Measurements from ENCODE around the gene PDLIM7.

Gene PDLIM7

DNA sequence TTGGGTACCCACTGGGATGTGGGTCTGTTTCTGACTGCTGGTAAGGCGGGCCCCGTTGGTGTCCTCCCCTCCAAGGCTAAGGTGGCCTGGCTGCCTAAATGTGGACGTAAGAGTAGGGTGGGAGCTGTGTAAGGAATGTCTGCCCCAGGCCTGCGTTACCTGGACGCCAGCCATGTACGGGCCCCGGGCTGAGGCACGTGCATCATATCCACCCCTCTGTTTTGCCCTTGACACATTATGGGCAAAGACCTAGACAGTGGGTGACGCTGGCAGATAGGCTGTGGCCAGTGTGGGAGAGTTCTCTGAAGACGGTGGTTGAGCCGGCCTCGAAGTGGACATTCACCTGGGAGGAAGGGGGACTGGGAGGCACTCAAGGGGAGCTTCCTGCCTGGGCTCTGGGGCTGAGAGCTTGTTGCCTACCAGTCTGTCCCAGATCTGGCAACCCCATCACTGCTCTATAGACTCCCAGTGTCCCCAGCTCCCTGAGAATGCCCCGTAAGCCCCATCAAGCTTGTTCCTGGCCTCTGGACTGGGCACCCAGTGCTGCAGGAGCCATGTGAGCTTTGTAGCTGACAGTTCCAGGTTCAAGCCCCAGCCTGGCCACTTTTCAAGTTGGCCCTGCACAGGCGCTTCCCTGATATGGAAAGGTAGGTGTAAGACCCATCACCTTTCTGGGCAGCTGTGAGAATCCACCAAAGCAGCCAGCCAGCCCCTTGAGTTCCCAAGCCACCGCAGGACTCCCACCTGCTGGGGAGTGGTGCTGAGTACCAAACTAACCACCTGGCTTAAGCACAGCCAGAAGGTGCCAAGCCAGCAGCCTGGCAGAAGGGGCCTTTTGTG is 54.0 kb downstream of the PDLIM7 start:
- no peak for DNase-seq (ENCODE audit: low read depth)

DNA sequence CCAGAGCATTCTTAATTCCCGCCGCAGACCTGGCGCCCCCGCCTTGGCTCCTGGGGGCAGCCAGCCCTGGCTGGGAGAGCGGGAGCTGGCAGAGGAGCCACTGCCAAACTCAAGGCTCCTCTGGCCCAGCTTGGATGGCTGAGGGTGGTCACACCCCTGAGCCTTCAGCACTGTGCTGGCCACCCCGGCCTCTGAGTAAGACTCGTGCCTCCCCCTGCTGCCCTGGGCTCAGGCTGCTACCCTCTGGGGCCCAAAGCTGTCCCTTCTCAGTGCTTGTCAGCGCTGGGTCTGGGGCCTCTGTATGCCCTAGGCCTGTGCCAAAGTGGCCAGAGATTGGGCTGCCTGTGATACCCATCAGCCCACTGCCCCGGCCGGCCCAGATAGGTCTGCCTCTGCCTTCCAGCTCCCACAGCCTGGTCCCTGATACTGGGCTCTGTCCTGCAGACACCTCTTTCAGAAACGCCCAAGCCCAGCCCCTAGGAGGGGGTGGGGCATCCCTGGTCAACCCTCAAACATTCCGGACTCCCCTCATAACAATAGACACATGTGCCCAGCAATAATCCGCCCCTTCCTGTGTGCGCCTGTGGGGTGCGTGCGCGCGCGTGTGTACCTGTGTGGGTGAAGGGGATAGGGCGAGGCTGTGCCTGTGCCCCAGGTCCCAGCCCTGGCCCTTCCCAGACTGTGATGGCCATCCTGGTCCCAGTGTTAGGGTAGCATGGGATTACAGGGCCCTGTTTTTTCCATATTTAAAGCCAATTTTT is 55.2 kb downstream of the PDLIM7 start:
- no peak for DNase-seq (ENCODE audit: low read depth)

DNA sequence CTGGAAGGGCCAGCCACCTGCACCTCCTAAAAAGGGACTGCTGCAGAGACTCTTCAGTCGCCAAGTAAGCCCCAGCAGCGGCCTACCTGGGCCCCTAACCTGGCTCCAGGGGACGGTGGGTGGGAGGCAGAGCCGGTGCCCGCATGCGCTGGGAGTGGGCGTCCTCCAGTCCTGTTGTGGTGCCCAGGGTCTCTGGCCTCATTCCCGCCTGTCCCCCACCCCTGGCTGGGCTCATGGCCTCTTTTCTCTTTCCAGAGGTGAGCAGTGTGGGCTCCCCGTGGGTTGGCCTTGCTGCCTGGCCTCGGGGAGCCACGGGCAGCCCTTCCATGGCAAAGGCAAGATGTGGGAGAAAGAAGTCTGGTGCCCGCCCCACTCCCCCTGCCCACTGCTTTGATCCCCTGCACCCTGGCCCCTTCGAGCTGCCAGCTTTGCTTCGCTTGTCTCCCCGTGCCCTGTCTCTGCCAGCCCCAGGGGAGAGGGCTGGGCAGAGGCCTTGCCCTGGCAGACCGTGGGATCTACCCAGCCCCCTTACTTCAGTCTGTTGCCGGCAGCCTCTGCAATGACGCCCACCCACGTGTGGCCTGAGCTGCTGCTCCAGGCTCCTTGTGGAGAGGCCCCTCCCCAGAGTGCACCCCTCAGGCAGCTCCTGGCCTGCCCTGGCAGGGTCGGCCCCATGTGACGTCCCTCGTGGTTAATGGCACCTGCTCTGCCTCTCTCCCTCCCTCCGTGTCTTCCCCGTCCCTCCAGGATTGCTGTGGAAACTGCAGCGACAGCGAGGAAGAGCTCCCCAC is 56.2 kb downstream of the PDLIM7 start:
- no peak for DNase-seq (ENCODE audit: low read depth)

DNA sequence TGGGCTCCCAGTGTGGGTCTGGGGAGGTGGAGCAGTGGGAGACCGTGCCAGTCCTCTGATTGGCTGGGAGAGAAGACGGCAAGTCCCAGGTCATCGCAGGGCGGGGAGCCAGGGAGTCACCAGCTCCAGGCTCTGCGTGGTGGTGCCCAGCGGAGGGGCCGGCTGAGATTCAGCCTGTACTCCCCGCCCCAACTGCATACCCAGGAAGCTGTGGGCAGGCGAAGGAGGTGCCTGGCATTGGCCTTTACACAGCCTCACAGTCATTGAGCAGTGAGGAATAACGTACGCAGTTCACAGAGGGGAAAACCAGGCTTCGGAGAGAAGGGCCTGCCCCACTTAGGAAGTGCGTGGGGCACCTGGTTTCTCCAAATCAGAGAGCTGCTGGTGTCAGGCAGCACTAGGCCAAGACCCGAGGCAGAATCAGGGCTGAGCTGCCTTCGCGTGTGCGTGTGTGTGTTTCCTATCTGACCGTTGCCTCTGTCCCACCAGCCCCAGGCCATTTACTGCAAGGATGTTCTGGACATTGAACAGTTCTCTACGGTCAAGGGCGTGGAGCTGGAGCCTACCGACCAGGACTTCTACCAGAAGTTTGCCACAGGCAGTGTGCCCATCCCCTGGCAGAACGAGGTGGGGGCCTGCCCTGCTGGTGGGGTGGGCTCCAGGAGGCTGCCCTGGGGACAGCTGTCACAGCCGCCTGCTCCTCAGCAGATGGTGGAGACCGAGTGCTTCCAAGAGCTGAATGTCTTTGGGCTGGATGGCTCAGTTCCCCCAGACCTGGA is 57.0 kb downstream of the PDLIM7 start:
- no peak for DNase-seq (ENCODE audit: low read depth)

DNA sequence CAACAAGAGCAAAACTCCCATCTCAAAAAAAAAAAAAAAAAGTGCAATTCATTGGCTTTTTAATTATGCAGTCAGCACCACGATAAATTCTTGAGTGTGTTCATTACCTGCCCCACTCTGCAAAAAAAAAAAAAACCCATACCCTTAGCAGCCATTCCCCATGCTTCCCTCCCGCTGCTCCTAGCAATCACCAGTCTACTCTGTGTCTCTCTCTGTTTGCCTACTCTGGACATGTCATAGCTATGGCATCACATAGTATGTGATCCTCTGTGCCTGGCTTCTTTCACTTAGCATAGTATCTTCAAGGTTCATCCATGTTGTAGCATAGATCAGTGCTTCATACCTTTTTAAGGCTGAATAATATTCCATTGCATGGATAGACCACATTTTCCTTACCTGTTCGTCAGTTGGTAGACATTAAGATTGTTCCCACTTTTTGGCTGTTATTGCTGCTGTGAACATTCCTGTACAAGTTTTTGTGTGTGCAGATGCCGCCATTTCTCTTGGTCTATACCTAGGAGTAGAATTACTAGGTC is 57.8 kb downstream of the PDLIM7 start:
- DNase-seq (ENCODE audit: low read depth), result no peak

DNA sequence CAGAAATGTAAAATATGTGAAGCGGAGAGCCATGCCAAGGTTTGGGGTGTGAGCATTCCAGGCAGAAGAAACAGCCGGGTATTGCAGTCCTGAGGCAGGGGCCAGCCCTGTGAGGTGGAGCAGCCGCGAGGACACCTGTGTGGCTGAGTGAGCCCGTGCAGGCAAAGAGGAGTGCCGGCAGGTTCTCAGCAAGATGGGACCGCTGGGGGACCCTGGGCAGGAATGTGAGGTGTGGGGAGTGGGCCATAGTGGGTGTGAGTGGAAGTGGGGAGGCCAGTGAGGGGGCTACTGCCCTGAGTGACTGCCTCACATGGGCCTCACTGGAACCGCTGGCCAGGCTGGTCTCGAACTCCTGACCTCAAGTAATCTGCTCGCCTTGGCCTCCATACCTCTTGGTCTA is 58.9 kb downstream of the PDLIM7 start:
- DNase-seq (ENCODE audit: low read depth), result no peak

DNA sequence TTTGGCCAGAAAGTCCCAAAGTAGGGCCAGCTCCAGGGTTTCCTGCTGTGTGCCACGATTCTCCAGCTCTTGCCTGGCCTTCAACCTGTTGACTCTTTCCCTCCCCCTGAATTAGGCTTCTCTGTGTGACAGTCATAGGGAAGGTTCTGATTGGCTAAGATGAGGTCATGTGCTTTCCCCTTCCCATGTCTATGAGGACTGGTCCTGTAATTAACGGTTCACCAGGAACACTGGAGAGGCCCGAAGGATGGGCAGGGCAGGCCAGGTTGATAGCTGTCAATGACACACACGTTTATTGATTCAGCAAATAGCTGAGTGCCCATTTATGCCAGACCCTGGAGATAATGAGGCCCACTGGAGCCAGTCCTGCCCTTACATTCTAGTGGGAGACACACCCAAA is 59.8 kb downstream of the PDLIM7 start:
- DNase-seq (ENCODE audit: low read depth), result no peak

DNA sequence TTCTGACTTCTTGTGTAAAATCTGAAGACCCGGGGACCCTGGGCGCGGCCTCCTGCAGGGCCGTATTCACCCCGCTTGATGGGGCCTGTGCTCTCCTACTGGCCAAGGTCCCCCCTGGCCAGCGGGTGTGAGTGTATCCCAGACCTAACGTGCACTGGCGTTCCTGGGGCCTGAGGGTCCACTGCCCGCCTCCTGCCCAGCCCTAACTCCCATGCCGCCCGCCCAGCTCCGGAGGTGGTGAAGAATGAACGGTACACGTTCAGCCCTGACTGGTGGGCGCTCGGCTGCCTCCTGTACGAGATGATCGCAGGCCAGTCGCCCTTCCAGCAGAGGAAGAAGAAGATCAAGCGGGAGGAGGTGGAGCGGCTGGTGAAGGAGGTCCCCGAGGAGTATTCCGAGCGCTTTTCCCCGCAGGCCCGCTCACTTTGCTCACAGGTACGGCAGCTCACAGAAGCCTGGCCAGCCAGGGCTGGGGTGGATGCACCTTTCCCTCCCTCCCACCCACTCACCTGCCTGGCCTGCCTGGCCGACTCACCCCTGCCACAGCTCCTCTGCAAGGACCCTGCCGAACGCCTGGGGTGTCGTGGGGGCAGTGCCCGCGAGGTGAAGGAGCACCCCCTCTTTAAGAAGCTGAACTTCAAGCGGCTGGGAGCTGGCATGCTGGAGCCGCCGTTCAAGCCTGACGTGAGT is 61.4 kb downstream of the PDLIM7 start:
- DNase-seq (ENCODE audit: low read depth), result no peak

DNA sequence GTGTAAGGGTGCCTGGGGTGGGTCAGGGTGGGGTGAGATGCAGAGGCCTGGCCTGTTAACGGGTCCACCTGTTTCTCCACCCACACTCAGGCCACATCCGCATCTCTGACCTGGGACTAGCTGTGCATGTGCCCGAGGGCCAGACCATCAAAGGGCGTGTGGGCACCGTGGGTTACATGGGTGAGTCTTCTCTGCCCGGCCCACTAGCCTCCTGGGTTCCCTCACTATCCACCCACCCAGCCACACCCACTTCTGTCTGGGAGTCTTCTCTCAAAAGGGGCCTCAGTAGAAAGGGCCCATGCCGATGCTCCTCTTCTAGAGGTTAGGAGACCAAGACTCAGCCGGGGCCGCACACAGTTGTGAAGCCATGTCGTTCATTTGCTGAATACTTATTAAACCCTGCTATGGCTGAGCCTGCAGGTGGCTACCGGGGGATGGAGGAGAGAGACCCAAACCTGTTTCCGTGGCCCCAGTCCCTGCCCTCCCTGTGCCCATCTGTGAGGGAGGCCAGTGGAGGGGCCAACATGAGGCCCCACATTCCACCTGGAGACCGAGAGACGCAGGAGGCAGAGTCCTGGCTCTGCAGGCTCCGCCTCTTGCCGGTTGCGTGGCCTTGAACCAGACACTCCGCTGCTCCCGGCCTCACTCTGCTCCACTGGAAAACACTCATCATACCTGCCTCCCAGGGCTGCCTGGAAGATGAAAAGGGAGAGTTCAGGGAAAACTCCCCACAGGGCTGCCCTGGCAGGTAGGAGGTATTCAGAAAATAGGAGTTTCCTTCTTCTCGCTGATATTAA is 62.3 kb downstream of the PDLIM7 start:
- no peak for DNase-seq (ENCODE audit: low read depth)

DNA sequence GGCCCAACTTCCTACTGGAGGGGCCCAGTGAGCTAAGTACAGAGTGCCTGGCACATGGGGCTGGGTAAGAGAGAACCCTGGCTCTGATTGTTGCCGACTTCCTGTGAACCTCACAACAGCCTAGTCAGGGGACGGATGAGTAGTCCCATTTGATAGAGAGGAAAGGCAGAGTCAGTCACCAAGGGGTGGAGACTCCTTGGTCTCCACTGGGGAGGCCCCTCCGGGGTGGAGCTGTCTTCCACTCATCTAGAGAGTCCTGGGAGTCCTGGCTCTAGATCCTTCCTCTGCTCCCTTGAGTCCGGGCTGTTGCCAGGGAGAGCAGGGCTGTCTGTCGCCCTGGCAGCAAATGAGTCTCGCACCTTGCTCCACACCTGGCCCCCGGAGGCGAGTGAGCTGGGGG is 63.0 kb downstream of the PDLIM7 start:
- no peak for DNase-seq (ENCODE audit: low read depth)

DNA sequence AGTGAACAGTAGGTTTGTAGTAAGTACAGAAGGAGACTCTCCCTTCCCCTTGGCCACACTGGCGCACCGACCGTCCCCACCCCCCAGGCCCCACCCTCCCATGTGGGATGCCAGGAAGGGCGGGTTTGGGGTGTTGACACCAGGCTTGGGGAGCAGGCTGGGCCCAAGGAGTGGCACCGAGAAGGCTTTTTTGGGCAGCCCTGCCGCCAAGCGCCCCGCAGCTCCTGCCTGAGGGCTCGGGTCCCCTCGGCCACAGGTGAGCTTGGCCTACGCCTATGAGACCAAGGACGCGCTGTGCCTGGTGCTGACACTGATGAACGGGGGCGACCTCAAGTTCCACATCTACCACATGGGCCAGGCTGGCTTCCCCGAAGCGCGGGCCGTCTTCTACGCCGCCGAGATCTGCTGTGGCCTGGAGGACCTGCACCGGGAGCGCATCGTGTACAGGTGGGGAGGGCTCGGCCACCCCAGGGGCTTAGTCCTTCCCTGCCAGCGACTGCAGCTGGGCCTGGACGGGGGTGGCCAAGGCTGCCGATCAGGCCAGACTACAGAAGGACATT is 63.7 kb downstream of the PDLIM7 start:
- DNase-seq (ENCODE audit: low read depth), result no peak
